NK-92 (cell line): ENCODE measurements around the gene ATAD3C.

ENCODE experiments used
- DNase-seq: peaks from one replicate; lab custom pipeline; 2025; ENCODE audit not compliant: unreplicated experiment; lab: John Stamatoyannopoulos, UW

ATAD3C gene

GRCh38 chr1:1430992-1431844, 18.3 kb upstream of the ATAD3C start:
- no peak for DNase-seq

GRCh38 chr1:1431845-1432273, 17.6 kb upstream of the ATAD3C start:
- DNase-seq: no peak

DNA sequence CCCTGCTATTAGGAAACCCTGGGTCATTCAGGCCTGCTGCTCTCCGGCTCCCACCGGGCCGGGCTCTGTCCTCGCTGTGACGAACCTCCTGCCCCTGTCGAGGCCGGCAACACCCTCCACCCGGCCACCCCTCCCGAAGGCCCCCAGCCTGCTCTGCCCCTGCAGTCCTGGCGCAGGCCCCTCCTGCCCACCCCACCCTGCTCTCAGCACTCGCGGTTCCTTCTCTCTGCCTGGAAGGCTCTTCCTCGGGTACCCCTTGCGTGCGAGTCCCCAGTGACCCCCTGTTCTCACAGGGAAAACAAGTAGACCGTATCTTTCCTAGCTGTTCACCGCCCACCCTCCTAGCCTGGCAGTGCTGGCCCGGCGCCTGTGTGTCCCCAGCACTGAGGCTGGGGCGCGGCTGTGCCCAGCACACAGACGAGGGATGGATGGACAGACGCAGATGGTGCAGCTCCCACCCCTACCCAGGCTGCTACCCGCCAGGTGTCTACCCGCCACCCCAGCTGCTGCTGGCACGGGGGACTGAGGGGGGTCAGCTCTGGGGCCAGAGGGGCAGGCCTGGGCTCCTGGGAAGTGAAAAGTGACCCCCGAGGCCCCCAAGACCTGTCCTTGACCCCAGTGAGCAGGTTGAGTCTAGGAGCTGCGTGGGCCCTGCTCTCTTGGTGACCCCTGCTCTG, 17.1 kb upstream of the ATAD3C start:
- DNase-seq: no peak

DNA sequence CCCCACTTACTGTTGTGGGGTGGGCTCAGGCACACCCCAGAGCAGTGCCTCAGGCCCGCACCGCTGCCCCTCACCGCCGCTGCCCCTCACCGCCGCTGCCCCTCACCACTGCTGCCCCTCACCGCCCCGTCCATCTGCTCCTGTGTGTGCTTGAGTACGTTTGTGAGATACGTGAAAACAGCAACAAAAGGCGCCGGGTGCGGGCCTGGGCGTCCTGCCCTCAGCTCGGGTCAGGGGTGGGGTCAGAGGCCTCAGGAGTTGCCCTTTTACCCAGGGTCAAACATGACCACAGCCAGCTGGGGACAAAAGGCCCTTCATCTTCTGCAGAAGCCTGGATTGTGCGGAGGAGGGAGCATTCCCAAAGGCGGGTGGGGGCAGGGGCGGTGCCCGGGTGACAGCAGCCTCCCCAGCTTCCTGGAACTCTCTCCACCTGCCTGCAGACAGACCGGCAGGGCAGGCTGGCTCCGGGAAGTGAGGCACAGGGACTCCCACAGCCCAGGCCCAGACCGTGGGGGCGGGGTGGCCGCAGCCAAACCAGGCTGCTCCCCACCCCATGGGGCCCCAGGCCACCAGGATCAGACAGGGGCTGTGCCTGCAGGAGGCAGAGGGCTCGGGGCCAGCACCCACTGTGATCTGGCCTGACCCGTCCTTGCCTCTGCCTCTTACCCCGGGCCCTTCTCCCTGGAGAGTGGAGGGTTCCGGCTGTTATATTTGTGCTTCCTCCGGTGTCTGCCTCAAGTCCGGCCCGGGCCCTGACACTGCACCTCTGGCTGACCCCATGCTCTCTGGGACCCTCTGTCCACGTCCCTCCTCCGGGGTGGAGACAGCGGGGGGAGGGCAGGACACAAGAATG, 16.3 kb upstream of the ATAD3C start:
- no peak for DNase-seq

- no peak for DNase-seq
Observed at GRCh38 chr1:1433804-1434130, 15.7 kb upstream of the ATAD3C start.

- no peak for DNase-seq
Observed at GRCh38 chr1:1434131-1434823, 15.2 kb upstream of the ATAD3C start.

GRCh38 chr1:1434824-1435105, 14.7 kb upstream of the ATAD3C start:
- DNase-seq: no peak

DNA sequence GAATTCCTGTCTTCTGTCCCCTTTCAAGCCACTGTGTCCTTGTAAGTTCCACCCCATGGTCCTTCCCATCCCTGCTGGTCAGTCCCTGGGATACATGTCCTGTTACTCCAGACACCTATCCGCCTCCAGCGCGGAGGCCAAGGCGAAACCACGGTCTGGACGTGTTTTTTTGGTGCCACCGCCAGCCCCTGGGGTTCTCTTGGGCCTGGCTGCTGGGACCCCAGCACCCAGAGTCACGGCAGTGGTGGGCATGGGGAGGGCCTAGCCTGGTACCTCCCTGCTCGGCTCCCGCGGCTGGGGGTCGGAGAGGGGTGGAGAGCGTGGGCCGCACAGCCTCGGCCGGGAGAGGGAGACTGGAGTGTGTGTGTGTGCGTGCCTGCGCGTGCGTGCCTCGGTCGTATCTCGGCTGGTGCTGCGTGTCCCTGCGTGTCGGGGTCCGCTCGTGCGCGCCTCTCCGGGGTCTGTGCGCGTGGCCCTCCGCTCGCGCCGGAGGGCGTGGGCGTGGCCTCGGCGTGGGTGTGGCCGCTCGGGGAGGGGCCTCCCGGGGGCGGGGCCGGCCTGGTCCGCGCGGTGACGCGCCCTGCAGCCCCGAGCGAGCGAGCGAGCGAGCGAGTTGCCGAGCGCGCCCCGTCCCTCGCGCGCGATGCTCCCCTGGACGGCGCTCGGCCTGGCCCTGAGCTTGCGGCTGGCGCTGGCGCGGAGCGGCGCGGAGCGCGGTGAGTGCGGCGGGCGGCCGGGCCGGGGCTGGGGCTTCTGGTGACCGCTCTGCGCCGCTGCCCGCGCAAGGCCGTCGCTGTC, 14.2 kb upstream of the ATAD3C start, which contains the start of gene VWA1:
Gene VWA1 (plus strand): TSS at position 585 of the 798 bp plus-strand sequence. CDS start 59 bp downstream, at position 644.
- DNase-seq: no peak

- DNase-seq: no peak
Observed at GRCh38 chr1:1435911-1436629, 13.4 kb upstream of the ATAD3C start.

DNA sequence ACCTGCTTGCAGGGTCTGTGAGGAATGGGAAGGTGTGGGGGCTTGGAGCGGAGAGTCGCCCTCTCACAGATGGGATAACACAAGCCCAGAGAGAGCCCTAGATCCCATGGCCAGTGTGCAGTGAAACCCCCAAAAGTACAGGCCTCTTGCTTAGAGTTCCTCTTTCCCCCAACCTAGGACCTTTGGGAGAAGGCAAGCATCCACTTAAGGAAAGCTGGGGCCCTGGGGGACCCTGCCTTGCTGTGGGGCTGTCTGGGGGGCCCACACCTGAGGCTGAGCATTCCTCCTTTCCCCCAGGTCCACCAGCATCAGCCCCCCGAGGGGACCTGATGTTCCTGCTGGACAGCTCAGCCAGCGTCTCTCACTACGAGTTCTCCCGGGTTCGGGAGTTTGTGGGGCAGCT, 12.9 kb upstream of the ATAD3C start:
- DNase-seq: no peak

DNA sequence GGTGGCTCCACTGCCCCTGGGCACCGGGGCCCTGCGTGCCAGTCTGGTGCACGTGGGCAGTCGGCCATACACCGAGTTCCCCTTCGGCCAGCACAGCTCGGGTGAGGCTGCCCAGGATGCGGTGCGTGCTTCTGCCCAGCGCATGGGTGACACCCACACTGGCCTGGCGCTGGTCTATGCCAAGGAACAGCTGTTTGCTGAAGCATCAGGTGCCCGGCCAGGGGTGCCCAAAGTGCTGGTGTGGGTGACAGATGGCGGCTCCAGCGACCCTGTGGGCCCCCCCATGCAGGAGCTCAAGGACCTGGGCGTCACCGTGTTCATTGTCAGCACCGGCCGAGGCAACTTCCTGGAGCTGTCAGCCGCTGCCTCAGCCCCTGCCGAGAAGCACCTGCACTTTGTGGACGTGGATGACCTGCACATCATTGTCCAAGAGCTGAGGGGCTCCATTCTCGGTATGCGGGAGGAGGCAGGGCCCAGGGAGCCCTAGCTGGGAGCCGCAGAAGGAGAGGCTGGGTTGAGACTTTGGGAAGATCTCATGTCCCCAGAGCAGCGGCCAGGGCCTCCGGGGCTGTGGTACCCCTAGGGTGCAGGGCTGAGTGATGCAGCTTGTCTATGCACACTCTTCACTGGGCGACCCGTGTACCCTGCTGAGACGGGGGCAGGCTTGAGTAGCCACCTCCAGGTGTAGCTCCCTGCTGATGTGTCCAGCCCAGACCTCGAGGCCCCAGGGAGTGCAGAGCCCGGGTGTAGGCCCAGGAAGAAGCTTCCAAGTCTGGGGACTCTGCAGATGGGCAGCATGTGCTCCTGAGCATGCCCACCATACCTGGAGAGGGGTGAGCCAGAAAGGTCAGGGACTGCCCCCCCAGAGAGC, 12.2 kb upstream of the ATAD3C start:
- DNase-seq: no peak

GRCh38 chr1:1437904-1438376, 11.5 kb upstream of the ATAD3C start:
- no peak for DNase-seq

GRCh38 chr1:1438531-1439381, 10.7 kb upstream of the ATAD3C start:
- no peak for DNase-seq

DNA sequence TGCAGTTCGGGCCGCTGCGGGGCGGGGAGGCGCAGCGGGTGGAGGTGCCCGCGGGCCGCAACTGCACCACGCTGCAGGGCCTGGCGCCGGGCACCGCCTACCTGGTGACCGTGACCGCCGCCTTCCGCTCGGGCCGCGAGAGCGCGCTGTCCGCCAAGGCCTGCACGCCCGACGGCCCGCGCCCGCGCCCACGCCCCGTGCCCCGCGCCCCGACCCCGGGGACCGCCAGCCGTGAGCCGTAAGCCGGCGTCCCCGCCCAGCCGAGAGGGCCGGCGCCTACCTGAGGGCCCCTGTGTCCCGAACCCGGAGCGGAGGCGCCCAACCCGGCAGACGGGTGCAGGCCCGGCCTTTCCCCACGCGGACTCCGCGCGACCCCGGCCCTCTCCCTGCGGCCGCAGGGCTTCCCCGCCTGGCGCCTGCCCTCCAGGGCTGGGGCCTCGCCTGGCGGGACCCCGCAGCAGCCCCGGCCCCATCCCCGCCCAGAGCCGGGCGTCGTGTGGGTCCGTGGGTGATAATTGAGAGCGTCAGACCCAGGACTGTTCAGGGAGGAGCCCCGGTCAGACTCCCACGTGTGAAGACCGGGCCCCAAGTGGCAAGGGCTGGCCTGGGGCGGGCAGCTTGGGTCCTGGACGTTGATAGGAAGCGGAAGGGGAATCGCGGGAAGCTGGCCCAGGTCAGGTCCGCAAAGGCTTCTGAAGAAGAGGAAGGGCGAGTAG, 9.8 kb upstream of the ATAD3C start:
- no peak for DNase-seq

GRCh38 chr1:1440262-1441001, 9.1 kb upstream of the ATAD3C start:
- DNase-seq: no peak
